GM18511 (cell line): Measurements from ENCODE around the gene OGT.
"Not testable (repeated sequence)": the region's sequence is repeated elsewhere in the genome, so short reads cannot be mapped to it uniquely, and the experiment has no call there.

Experiments used
- ATAC-seq: cut with Tn5 transposase; IDR thresholded peaks from one replicate; pipeline ENCODE4 v1.9.1; 2021; ENCODE audit warnings: mild to moderate bottlenecking, moderate library complexity; ENCODE audit not compliant: unreplicated experiment

OGT gene

DNA sequence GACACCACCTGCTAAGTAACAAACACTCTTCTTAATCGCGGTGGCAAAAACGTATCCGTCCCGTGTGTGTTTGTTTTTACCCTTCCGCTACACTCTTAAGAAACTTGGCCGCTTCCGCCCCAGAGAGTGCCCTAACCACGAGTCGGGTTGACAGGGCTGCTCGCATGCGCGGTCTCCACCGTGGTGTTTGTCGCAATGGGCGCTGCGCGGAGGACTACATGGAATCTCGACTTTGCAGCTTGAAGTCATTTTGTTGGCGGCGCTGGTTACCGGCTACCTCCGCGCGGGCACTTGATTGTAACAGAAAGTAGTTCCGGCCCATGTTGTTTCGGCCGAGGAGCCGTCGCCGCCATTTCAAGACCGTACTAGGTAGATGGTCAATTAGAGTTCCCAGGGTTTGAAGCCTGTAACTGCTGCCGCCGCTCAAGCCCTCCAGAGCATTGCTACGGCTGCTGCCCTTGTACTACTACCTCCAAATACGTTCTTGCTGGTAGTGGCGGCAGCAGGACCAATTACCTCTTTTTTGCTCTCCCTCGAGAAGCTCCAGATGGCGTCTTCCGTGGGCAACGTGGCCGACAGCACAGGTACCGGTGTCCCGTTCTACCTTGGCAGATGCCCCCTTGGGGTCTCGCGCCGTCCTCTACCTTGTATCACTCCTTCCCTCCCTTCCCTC is at the start of gene OGT:
Gene OGT (plus strand): TSS at position 352 of the 673 bp plus-strand sequence. CDS start 196 bp downstream, at position 548.
- peak; percentile 80 for ATAC-seq

GRCh38 chrX:71487814-71488213 is 45.1 kb upstream of the OGT start:
- no peak for ATAC-seq

DNA sequence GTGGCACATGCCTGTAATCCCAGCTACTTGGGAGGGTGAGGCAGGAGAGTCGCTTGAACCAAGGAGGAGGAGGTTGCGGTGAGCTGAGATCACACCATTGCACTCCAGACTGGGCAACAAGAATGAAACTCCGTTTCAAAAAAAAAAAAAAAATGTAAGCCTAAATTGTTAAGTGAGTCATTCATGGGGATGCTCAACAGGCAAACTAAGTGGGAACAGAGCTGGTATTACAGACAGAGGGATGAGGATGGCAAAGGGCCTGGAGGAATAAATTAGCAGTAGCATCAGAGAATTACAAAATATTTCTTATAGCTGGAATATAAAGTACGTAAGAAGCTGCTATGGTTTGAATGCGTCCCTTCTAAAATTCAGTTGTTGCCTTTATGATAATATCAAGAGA is 43.4 kb upstream of the OGT start:
- ATAC-seq: no peak

DNA sequence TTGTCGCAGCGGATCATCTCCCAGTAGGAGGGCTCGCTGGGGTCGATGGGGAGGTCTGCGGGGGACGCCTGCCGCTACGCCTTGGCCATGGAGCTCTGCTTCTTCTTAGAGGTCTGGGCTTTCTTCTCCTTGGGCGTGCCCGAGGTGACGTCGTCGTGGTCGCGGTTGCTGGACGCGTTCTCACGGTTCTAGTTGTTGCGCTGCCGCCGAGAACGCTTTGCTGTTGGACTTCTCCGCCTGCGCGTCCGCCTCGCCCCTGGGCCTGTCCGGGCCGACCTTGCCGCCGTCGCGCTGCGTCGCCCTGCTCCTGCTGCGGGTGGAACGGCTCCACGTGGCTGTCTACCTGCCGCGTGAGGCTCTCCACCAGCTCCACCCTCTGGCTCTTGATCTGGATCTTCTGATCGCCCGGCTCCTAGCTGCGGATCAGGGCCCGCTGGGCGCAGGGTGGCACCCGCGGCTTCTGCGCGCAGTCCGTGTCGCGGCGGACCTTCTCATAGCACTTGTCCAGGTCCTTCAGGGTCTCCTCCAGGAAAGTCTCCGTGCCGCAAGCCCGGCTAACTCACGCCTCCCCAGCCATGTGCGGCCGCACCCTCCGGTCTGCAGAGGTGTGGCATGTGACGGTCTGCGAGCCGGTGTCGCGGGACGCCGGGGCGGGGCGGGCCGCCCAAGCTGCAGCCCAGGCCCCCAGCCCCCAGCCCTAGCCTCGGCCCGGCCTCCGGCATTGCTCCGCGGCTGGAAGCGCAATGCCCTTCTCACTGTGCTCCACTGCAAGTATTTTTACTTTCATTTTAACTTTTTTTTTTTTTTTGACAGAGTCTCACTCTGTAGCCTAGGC is 40.5 kb upstream of the OGT start:
- ATAC-seq: peak; percentile 77

GRCh38 chrX:71493111-71493613 is 39.7 kb upstream of the OGT start:
- no peak for ATAC-seq

DNA sequence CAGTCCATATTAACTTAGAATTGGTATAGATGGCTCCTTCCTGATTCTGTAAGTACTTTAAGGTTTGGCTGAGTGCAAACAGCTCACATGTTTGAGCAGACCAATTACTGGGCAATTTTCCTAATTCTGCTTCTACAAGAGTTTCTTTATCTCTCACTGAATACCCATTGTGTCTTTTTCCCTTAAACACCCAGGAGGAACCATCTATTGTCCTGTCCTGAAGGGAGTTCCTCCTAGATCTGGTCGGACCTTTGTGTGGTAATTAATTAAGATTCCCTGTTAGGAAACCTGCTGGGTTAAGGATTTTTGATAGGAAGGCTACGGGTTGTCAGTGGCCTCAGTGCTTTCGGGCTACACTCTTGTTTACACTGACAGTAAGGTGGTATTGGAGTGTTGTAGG is 36.9 kb upstream of the OGT start:
- ATAC-seq: not testable (repeated sequence)

- no peak for ATAC-seq
Observed at GRCh38 chrX:71496476-71496875, 36.4 kb upstream of the OGT start.

DNA sequence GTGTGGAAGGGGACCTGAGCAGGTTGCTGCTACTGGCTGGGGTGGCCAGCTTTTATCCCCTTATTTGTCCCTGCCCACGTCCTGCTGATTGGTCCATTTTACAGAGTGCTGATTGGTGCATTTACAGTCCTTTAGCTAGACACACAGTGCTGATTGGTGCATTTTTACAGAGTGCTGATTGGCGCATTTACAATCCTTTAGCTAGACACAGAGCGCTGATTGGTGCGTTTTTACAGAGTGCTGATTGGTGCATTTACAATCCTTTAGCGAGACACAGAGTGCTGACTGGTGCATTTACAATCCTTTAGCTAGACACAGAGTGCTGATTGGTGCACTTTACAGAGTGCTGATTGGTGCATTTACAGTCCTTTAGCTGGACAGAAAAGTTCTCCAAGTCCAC is 30.8 kb upstream of the OGT start:
- not testable (repeated sequence) for ATAC-seq

DNA sequence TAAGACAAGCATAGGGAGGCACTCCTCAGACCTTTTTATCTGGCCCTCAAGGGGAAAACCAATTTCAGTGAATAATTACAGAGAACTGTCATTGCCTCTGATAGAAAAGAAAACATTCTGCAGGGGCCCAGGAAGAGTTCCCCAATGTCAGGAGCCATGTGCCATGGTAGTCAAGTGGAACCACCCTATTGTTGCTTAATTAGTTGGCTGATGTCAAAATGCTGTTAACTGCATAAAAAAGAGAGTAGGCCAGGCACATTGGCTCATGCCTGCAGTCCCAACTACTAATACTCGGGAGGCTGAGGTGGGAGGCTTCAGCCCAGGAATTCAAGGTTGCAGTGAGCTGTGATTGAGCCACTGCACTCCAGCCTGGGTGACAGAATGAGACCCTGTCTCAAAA is 28.6 kb upstream of the OGT start:
- ATAC-seq: no peak

- no peak for ATAC-seq
Observed at GRCh38 chrX:71509289-71509688, 23.6 kb upstream of the OGT start.

- no peak for ATAC-seq
Observed at GRCh38 chrX:71510161-71510560, 22.7 kb upstream of the OGT start.

- not testable (repeated sequence) for ATAC-seq
Observed at GRCh38 chrX:71513731-71514130, 19.2 kb upstream of the OGT start.

- peak; percentile 86 for ATAC-seq
Observed at GRCh38 chrX:71514367-71515037, 18.4 kb upstream of the OGT start.

DNA sequence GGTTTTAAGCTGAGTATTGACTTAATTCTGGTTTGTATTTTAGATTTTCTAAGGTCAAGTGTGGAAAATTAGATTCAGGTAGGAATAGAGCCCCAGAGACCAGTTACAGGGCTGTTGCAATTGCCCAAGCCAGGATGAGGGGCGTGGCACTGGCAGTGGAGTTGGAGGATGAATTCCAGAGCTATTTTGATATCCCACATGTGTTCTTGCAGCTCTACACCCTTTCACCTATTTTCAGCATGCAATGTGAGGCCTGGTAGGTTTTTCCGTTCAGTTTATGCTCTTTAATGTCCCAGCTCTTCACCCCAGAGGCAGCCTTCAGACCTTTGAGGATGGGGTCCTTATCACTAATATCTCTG is 17.9 kb upstream of the OGT start:
- no peak for ATAC-seq

- no peak for ATAC-seq
Observed at GRCh38 chrX:71525316-71525715, 7.6 kb upstream of the OGT start.

DNA sequence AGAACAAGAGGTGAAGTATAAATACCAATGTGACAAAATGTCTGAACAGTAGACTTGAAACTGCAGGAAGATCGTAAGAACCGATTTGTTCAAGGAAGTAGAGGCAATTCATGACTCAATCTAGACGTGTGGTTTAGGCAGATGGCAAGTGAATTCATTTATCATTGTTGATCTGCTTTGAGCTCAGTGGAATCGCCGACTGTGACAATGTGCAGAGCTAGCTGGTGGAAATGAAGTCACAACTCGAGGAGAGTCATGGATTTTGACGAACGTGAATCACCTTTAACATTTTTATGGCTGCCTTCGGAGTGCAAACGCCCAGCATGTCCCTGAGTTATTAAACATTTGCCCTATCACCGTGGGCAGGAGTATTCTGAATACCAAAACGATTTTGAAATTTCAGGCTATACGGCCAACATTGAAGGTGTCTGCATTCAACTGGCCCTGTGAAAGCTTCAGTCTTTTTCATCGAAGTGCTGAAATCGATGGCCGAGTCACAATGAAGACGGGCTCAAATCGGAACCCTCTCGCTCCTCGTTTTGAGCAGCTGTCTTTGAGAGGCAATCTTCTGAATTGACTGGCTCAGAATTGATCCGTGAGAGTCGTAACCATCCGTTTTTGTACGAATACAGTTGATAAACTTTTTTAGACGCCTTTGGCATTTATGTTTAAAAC is 689 bp upstream of the OGT start:
- ATAC-seq: peak; percentile 28

GRCh38 chrX:71533516-71533850 is 579 bp downstream of the OGT start:
- ATAC-seq: no peak

DNA sequence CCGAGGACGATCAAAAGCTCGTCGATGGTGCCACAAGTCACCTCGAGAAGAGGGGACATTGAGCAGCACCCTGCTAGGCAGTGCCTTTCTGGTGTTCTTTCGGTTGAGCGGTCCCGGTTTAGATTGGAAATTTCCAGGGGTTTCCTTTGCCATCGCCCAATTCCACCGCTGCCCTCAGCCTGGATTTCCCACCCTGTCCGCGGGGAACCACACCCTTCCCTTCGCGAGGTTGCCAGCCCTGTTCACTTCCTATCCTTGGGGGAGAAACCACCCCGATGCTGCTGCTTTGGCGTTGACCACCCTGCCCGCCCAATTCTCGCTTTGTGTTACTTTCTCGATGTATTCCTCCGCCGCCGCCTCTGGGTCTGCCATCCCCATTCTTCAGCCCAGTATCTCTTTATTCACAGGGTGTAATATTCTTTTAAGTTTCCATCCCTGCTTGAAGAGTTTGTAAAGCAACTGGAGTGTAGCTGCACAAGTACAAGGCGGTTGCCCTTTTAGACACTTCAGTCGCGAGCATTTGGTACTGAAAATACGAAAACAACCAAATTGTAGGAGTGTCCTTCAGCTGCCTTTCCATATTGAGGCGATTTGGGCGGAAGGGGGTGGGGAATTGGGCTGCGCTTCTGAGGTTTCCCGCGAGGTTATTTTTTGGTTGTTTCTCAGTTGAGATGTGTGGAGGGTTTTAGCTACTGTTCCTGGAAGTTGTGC is 1.1 kb downstream of the OGT start:
- no peak for ATAC-seq

- no peak for ATAC-seq
Observed at GRCh38 chrX:71534773-71535544, 2.1 kb downstream of the OGT start.

DNA sequence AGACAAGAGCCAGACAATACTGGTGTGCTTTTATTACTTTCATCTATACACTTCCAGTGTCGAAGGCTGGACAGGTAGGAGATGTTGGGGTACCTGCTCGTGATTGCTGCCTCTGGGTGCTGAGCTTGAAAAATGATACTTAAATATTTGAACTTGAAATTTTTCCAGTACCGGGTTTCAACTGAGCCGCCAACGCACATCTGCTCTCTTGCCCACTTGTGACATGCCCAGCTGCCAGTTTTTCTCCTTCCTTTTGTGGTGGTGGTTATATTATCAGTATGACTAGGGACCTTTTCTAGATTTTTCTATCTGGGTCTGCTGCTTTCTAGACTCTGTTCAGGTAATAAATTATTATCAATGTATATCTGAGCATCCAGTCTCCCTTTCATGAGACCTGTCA is 3.4 kb downstream of the OGT start:
- ATAC-seq: no peak
